GM12892 (cell line): ENCODE data around the gene TENT4A. TPM values are rescaled to one million over a fixed set of nuclear protein-coding genes. Genes with fewer than 3 reads are reported as not detected.
"Not testable (repeated sequence)": the region's sequence is repeated elsewhere in the genome, so short reads cannot be mapped to it uniquely, and the experiment has no call there.

Experiments
- DNase-seq: peaks from one replicate; pipeline ENCODE4 v3.0.0; 2011; ENCODE audit not compliant: insufficient read length
- FAIRE-seq: peaks from 2 replicates; lab custom pipeline; 2011; peaks lifted over from hg19 to GRCh38; lab: Jason Lieb, UNC
- POLR2A ChIP-seq: IDR thresholded peaks from 2 replicates; pipeline ENCODE4 v1.6.1; 2011; ENCODE audit warnings: low read depth, low read length, control low read depth
- POLR2AphosphoS5 ChIP-seq: IDR thresholded peaks from 2 replicates; pipeline ENCODE4 v1.6.1; 2011; ENCODE audit warnings: low read depth, low read length, control low read depth
- TAF1 ChIP-seq: IDR thresholded peaks from 2 replicates; pipeline ENCODE4 v1.6.1; 2011; ENCODE audit warnings: low read depth, mild to moderate bottlenecking, control low read depth, low read length, borderline replicate concordance
- polyA plus RNA-seq: library from polyadenylated mRNA; unstranded; fragments of >200 nt; gene quantifications from one replicate; pipeline ENCODE4 v1.2.1, GENCODE V29; 2012; ENCODE audit warnings: missing spikeins, inconsistent platforms; ENCODE audit not compliant: missing spikeins

Gene TENT4A
- polyA plus RNA-seq: 18.4 TPM

GRCh38 chr5:6713274-6714225 lies at the start of gene TENT4A:
TSS of gene TENT4A (plus strand) at chr5:6713432. CDS start at chr5:6713984, 552 bp downstream.
- DNase-seq (no peak), FAIRE-seq (no peak)
- no peak for TF ChIP-seq TAF1
- TF ChIP-seq POLR2AphosphoS5: no peak
- TF ChIP-seq POLR2A: no peak

GRCh38 chr5:6666762-6667161 lies 46.5 kb upstream of the TENT4A start:
- no peak for TF ChIP-seq POLR2A
- TF ChIP-seq POLR2AphosphoS5: no peak
- TF ChIP-seq TAF1: no peak
- FAIRE-seq (no peak), DNase-seq (no peak)

- DNase-seq: no peak
- no peak for FAIRE-seq
- TF ChIP-seq TAF1 (no peak), POLR2A (no peak)
These were observed 45.6 kb upstream of the TENT4A start for GRCh38 chr5:6667648-6668047.

GRCh38 chr5:6668717-6669116 lies 44.5 kb upstream of the TENT4A start:
- not testable (repeated sequence) for FAIRE-seq, DNase-seq

- TF ChIP-seq POLR2A: no peak
- no peak for TF ChIP-seq POLR2AphosphoS5
- TF ChIP-seq TAF1: no peak
- DNase-seq: no peak
- FAIRE-seq: no peak
These were observed 40.2 kb upstream of the TENT4A start for GRCh38 chr5:6673031-6673430.

GRCh38 chr5:6673963-6674362 lies 39.3 kb upstream of the TENT4A start:
- DNase-seq (no peak), FAIRE-seq (no peak)
- TF ChIP-seq TAF1: no peak
- no peak for TF ChIP-seq POLR2A
- TF ChIP-seq POLR2AphosphoS5: no peak

GRCh38 chr5:6674421-6674820 lies 38.8 kb upstream of the TENT4A start:
- no peak for FAIRE-seq
- no peak for DNase-seq
- TF ChIP-seq POLR2AphosphoS5: no peak
- TF ChIP-seq POLR2A: no peak
- no peak for TF ChIP-seq TAF1

- no peak for DNase-seq
- FAIRE-seq: no peak
- TF ChIP-seq TAF1: no peak
These were observed 38.3 kb upstream of the TENT4A start for GRCh38 chr5:6674886-6675285.

- TF ChIP-seq TAF1 (no peak), POLR2A (no peak), POLR2AphosphoS5 (no peak)
- DNase-seq (no peak), FAIRE-seq (no peak)
These were observed 37.3 kb upstream of the TENT4A start for GRCh38 chr5:6675784-6676491.

GRCh38 chr5:6676702-6677101 lies 36.5 kb upstream of the TENT4A start:
- no peak for DNase-seq
- TF ChIP-seq POLR2AphosphoS5 (no peak), POLR2A (no peak)
- no peak for FAIRE-seq

- TF ChIP-seq TAF1 (no peak), POLR2A (no peak), POLR2AphosphoS5 (no peak)
- DNase-seq (no peak), FAIRE-seq (no peak)
These were observed 34.8 kb upstream of the TENT4A start for GRCh38 chr5:6678385-6678784.

- TF ChIP-seq POLR2AphosphoS5: no peak
- DNase-seq: no peak
- no peak for FAIRE-seq
These were observed 32.3 kb upstream of the TENT4A start for GRCh38 chr5:6680922-6681321.

- TF ChIP-seq POLR2AphosphoS5: no peak
- TF ChIP-seq POLR2A: no peak
- TF ChIP-seq TAF1: no peak
- FAIRE-seq (no peak), DNase-seq (no peak)
These were observed 31.6 kb upstream of the TENT4A start for GRCh38 chr5:6681682-6682081.
